Endodermal cell (in vitro differentiated cells): ENCODE data around the gene SPAG16. TPM values are rescaled to one million over a fixed set of nuclear protein-coding genes. Genes with fewer than 3 reads are reported as not detected.
A peak's percentile ranks its signal among the peaks of the same experiment; 100 is the strongest.

ENCODE experiments used
- DNase-seq: peaks from one replicate; pipeline ENCODE4 v3.0.0-alpha.2; 2017
- H3K27ac ChIP-seq: 2 replicates; pipeline ENCODE4 v1.5.1; 2013; ENCODE audit warnings: mild to moderate bottlenecking, low read depth, low read length, moderate library complexity
- H3K27me3 ChIP-seq: 2 replicates; pipeline ENCODE4 v1.6.1; 2013; ENCODE audit warnings: mild to moderate bottlenecking, low read length, moderate library complexity; ENCODE audit not compliant: insufficient read depth, control insufficient read depth, poor library complexity, severe bottlenecking
- H3K36me3 ChIP-seq: 2 replicates; pipeline ENCODE4 v1.7.0; 2013; ENCODE audit warnings: mild to moderate bottlenecking, low read length, moderate library complexity; ENCODE audit not compliant: control insufficient read depth, insufficient read depth
- H3K4me1 ChIP-seq: one replicate; pipeline ENCODE4 v1.7.0; 2013; ENCODE audit warnings: low read length; ENCODE audit not compliant: control insufficient read depth, insufficient read depth
- H3K4me3 ChIP-seq: 2 replicates; pipeline ENCODE4 v1.5.1; 2013; ENCODE audit warnings: mild to moderate bottlenecking, low read length, moderate library complexity
- H3K9ac ChIP-seq: 2 replicates; pipeline ENCODE4 v1.6.1; 2013; ENCODE audit warnings: mild to moderate bottlenecking, low read length, moderate library complexity; ENCODE audit not compliant: poor library complexity, severe bottlenecking; ENCODE audit errors: extremely low read depth
- H3K9me3 ChIP-seq: 2 replicates; pipeline ENCODE4 v1.6.1; 2013; ENCODE audit warnings: mild to moderate bottlenecking, low read length, moderate library complexity; ENCODE audit not compliant: control insufficient read depth
- H3K27ac Mint-ChIP-seq: 2 replicates; pipeline ENCODE4 v1.8.0; 2020; ENCODE audit warnings: mixed read lengths
- H3K27me3 Mint-ChIP-seq: 2 replicates; pipeline ENCODE4 v1.8.0; 2021; ENCODE audit warnings: mild to moderate bottlenecking, mixed read lengths; ENCODE audit not compliant: insufficient read depth
- H3K36me3 Mint-ChIP-seq: 2 replicates; pipeline ENCODE4 v1.8.0; 2020; ENCODE audit warnings: low read depth, mixed read lengths
- H3K4me1 Mint-ChIP-seq: 2 replicates; pipeline ENCODE4 v1.8.0; 2020; ENCODE audit warnings: mixed read lengths
- H3K4me3 Mint-ChIP-seq: 2 replicates; pipeline ENCODE4 v1.8.0; 2020; ENCODE audit warnings: mild to moderate bottlenecking, moderate library complexity, mixed read lengths
- H3K9me3 Mint-ChIP-seq: 2 replicates; pipeline ENCODE4 v1.8.0; 2020; ENCODE audit warnings: mild to moderate bottlenecking, mixed read lengths
- WGBS, 2 experiments: methylation state at CpG; one replicate each; pipeline versions ENCODE4 v1.1.5 to v1.1.7; 2013; ENCODE audit warnings: missing lambda C conversion rate in 2 of 2, mixed read lengths in 1 of 2; ENCODE audit not compliant: insufficient coverage in 1 of 2, insufficient read length in 1 of 2; 5-methylcytosine and 5-hydroxymethylcytosine counted together
- total RNA-seq, 2 donors: library from RNA; stranded (reverse); fragmentation: NEBNext Ultra II Directional in 1 of 2; extraction: Animal tissue kit (Norgen Biotek cat#: 25700) in 1 of 2; gene quantifications; 2 replicates in 1 of 2; 3 replicates in 1 of 2; pipeline ENCODE4 v1.2.1, GENCODE V29; 2021
- TF ChIP-seq, protein P1 (sequence below): fragments of 200-600 bp; sonication (generic); conservative IDR thresholded peaks from 2 replicates; pipeline ENCODE4 v1.5.0; 2021; ENCODE audit warnings: antibody characterized with exemption, mild to moderate bottlenecking

The SPAG16 gene
- total RNA-seq, 2 donors from 2014 or later = 27.8 to 38.2 TPM

- Histone ChIP-seq H3K9ac (no peak overlapping the region), H3K4me3 (no peak overlapping the region), H3K9me3 (no peaks in the 10 kb centered on the region), H3K27me3 (no peaks in the 10 kb centered on the region), H3K4me1 (no peaks in the 10 kb centered on the region), H3K36me3 (no peaks in the 10 kb centered on the region), H3K27ac (no peak overlapping the region)
- Mint-ChIP-seq H3K36me3 (no peaks in the 10 kb centered on the region), H3K27ac (no peak overlapping the region), H3K4me1 (peaks cover 29% of the 10 kb centered on the region), H3K27me3 (no peaks in the 10 kb centered on the region), H3K9me3 (peaks cover 10% of the 10 kb centered on the region), H3K4me3 (no peak overlapping the region)
- WGBS, 2 experiments = 71 to 80% methylated on average over 1 to 3 of the region's 3 CpGs
- no peak for DNase-seq
- TF ChIP-seq, protein P1, sequence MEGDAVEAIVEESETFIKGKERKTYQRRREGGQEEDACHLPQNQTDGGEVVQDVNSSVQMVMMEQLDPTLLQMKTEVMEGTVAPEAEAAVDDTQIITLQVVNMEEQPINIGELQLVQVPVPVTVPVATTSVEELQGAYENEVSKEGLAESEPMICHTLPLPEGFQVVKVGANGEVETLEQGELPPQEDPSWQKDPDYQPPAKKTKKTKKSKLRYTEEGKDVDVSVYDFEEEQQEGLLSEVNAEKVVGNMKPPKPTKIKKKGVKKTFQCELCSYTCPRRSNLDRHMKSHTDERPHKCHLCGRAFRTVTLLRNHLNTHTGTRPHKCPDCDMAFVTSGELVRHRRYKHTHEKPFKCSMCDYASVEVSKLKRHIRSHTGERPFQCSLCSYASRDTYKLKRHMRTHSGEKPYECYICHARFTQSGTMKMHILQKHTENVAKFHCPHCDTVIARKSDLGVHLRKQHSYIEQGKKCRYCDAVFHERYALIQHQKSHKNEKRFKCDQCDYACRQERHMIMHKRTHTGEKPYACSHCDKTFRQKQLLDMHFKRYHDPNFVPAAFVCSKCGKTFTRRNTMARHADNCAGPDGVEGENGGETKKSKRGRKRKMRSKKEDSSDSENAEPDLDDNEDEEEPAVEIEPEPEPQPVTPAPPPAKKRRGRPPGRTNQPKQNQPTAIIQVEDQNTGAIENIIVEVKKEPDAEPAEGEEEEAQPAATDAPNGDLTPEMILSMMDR = no peak
Measured at GRCh38 chr2:213640738-213641425, 356.6 kb downstream of the SPAG16 start.

DNA sequence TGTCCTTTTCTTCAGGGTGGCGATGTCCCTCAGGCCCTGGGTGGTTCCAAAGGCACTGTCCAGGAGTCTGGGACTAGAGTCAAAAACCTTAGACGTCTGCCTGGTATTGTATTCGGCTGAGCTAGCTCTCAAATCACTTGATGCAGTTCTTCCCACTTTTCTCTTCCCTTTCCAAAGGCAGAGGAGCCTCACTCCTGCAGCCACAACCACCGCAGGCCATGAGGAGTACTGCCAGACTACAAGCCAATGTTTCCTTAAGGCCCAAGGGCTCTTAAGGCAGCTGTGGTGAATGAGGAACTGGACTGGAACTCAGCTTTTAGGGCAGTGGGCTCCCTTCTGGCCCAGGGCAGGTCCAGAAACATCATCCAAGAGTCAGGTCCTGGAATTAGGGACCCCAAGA, 360.7 kb downstream of the SPAG16 start:
- Mint-ChIP-seq H3K36me3 (no peaks in the 10 kb centered on the region), H3K27me3 (no peaks in the 10 kb centered on the region), H3K9me3 (peaks cover 9% of the 10 kb centered on the region), H3K4me3 (no peak overlapping the region), H3K27ac (no peak overlapping the region), H3K4me1 (peaks cover 32% of the 10 kb centered on the region)
- H3K9me3 ChIP-seq = no peaks in the 10 kb centered on the region
- H3K4me3 ChIP-seq = no peak overlapping the region
- H3K36me3 ChIP-seq = no peaks in the 10 kb centered on the region
- DNase-seq = peak; percentile 52
- TF ChIP-seq, protein P1 = no peak
- H3K9ac ChIP-seq = no peak overlapping the region
- 93 to 100% methylated on average over 3 to 4 of the region's 4 CpGs for WGBS, 2 experiments
- H3K4me1 ChIP-seq = no peaks in the 10 kb centered on the region
- no peak overlapping the region for H3K27ac ChIP-seq
- no peaks in the 10 kb centered on the region for H3K27me3 ChIP-seq

- TF ChIP-seq, protein P1 = no peak
- 100% methylated on average over 2 of the region's 2 CpGs; no CpG with 5 or more reads in 1 of the 2 experiments for WGBS, 2 experiments
- H3K27me3 Mint-ChIP-seq = no peaks in the 10 kb centered on the region
- Histone ChIP-seq H3K27ac (no peak overlapping the region), H3K27me3 (no peaks in the 10 kb centered on the region), H3K9ac (no peak overlapping the region), H3K4me1 (no peaks in the 10 kb centered on the region), H3K36me3 (no peaks in the 10 kb centered on the region), H3K9me3 (no peaks in the 10 kb centered on the region), H3K4me3 (no peak overlapping the region)
- H3K36me3 Mint-ChIP-seq = no peaks in the 10 kb centered on the region
- H3K27ac Mint-ChIP-seq = no peak overlapping the region
- peaks cover 14% of the 10 kb centered on the region for H3K4me1 Mint-ChIP-seq
- no peak for DNase-seq
- H3K9me3 Mint-ChIP-seq = no peaks in the 10 kb centered on the region
- H3K4me3 Mint-ChIP-seq = no peak overlapping the region
Measured at GRCh38 chr2:213649176-213649575, 364.9 kb downstream of the SPAG16 start.
